HG03354 (cell line): Measurements from ENCODE around the gene DCLK2.
"Not testable (repeated sequence)": the region's sequence is repeated elsewhere in the genome, so short reads cannot be mapped to it uniquely, and the experiment has no call there.

Source experiments
- ATAC-seq: cut with Tn5 transposase; IDR thresholded peaks from one replicate; pipeline ENCODE4 v1.9.1; 2021; ENCODE audit warnings: mild to moderate bottlenecking; ENCODE audit not compliant: unreplicated experiment, poor library complexity, severe bottlenecking

DCLK2 gene

GRCh38 chr4:150142831-150143230, 64.6 kb downstream of the DCLK2 start:
- no peak for ATAC-seq

- no peak for ATAC-seq
These were observed 67.1 kb downstream of the DCLK2 start for GRCh38 chr4:150145090-150145945.

GRCh38 chr4:150145946-150146340, 67.7 kb downstream of the DCLK2 start:
- no peak for ATAC-seq

DNA sequence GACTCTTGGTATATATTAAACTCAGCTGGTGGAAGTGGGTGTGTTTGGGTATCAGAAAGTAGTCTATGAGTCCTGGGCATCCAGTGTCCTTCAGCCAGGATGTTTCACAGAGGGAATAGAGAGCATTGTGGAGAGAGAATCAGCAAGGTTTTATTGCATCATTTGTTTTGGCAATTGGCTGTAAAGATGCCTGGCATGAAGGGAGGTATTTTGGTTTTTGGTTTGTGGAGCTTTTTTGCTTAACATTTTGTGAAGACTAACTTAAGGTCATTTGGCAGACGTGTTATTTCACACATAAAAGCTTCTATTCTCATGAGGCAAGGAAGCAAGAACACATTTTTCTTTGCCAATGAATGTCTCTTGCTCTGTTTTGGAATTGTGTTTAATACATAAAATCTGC, 71.1 kb downstream of the DCLK2 start:
- ATAC-seq, result no peak

GRCh38 chr4:150150629-150151062, 72.4 kb downstream of the DCLK2 start:
- no peak for ATAC-seq

DNA sequence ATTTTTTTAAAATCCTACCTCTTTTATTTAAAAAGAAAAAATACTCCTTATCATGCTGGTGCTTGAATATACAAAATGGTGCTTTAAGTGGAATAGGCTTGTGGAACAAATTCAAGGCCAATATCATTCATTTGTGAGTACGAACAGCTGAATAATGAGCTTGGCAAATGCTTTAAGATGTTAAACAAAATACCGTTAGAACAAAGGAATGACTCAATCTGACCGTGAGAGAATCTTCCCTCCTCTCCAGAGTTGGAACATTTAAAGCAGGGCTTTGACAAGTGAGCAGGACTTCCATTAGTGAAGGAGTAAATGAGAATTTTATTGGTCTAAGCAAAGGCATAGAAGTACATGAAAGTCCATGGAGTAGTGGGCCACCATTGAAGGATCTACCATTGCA, 74.5 kb downstream of the DCLK2 start:
- no peak for ATAC-seq

DNA sequence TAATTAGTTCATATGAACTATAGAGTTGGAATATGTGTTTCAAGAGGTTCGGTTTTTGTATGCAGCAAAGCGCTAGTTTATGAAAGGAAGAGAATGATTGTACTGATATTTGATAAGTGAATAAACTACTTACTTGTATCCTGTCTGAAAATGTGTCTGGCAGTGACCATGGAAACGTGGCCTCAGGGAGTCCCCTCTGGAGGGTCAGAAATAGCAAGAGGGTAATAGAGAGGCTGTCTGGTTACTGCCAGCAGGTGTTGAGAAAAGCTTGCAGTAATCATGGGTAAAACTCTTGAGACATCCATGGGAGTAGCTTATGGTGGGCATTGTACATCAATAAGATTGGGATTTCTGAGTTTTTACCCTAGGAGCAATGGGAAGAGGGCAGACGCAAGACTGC, 77.1 kb downstream of the DCLK2 start:
- no peak for ATAC-seq

GRCh38 chr4:150156543-150156942, 78.3 kb downstream of the DCLK2 start:
- no peak for ATAC-seq

DNA sequence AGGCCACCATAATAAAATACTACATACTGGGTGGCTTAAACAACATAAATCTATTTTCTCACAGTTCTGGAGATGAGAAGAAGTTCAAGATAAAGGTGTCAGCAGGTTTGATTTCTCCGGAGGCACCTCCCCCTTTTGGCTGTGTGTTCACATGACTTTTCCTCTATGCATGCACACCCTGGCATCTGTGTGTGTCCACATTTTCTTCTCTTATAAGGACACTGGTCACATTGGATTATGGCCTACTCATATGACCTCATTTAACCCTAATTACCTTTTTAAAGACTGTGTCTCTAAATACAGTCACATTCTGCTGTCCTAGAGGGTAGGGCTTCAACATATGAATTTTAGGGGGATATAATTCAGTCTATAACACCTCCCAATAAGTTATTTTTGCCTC, 79.8 kb downstream of the DCLK2 start:
- ATAC-seq, result no peak

DNA sequence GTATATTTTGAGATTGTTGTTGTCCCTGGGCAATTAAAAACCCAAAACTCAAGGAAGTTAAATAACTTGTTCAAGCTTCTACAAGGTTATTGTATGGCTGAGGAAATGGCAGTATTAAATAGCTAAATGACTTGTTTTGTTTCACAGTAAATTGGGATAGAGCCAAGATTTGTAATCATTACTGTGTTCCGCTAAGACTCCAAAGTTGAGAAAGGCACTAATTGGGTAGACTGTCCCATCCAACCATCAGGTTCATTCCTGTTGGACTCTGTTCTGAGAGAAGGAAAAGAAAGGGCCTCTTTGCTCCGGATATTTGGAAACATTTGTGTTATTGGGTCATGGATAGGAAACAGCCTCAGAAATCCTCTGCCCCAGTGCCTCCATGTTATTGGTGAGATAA, 82.2 kb downstream of the DCLK2 start:
- ATAC-seq, result no peak

DNA sequence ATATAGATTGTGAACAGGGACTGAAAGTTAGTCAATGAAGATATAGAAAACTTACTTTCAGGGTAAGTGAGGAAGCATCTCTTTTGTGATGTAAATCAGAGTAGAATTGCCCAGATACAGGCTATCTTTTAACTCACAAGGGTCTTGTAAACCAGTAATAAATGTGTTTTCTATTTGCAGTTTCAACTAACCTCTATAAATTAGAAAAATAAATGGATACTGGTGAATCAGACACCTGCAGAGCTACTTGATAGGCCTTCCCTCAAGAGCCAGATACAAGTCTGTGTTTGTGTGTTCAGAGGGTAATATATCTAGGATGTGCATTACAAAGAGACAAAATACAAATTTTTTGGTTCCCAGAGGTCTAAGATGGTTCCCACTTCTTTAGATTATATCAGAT, 82.9 kb downstream of the DCLK2 start:
- ATAC-seq, result no peak

DNA sequence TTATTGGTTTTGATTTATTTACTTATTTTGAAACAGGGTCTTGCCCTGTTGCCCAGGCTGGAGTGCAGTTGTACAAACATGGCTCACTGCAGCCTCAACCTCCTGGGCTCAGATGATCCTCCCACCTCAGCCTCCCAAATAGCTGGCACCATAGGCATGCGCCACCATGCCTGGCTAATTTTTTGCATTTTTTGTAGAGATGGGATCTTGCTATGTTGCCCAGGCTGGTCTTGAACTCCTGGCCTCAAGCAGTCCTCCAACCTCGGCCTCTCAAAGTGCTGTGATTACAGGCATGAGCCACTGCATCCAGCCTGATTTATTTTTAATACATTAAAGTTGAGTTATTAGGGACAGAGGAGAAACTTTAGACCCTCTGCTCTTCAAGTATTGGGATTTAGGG, 83.8 kb downstream of the DCLK2 start:
- ATAC-seq, result not testable (repeated sequence)

DNA sequence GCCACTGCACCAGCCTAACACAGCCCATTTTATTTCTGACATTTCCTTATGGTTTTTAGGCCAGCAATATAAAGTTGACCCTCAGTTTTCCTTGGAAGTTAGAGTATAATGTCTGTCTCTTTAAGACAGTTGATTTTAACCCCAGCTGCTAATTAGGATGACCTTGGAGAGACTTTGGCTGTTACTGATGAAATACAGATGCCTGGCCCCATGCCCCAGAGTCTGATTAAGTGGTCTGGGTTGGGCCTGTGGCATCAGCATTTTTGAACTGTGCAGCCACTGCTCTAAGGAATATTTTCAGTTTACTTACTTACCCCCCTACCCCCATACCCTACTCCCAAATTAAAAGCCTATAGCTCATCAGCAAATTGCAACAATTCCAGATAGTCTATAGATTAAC, 85.8 kb downstream of the DCLK2 start:
- no peak for ATAC-seq

- ATAC-seq, result no peak
These were observed 86.8 kb downstream of the DCLK2 start for GRCh38 chr4:150164956-150165629.

DNA sequence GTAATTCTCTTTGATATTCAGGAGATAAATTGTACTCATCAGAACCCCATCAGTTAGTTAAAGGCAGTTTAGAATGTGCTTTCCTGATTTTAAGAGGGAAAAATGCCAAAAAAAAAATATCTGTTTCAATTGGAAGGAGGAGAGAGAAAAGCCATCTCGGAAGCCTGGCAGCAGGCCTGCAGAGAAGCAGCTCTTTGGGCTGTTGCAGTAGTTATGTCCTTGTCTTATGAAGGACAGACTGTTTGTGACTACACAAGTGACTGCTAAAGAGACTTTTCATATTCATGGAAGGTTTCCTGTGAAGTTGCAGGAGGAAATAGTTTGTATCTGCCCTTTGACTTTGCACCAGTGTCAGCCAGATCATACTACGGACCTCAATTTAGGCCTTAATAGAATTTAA, 88.8 kb downstream of the DCLK2 start:
- no peak for ATAC-seq

DNA sequence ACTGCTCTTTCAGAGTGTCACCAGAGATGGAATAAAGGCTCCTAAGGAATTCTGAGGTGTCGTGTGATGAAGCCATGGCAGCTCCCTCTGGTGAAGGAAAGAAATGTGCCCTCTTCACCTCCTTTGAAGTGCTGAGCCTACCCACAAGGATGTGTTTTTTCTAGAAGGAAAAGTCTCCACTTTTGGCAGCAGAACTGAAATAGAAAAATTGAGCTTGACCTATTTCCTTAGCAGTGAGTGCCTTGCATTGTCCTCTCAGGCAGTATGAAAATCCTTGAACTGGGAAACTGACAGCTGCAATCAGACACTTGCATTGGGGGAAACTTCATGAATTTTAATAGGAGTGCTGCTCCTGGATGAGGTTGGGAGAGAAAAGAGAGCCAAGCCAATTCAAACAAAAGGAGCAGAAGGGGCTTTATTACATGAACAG, 95.2 kb downstream of the DCLK2 start:
- ATAC-seq, result no peak

GRCh38 chr4:150173982-150174398, 95.7 kb downstream of the DCLK2 start:
- no peak for ATAC-seq

GRCh38 chr4:150176547-150176946, 98.3 kb downstream of the DCLK2 start:
- no peak for ATAC-seq

DNA sequence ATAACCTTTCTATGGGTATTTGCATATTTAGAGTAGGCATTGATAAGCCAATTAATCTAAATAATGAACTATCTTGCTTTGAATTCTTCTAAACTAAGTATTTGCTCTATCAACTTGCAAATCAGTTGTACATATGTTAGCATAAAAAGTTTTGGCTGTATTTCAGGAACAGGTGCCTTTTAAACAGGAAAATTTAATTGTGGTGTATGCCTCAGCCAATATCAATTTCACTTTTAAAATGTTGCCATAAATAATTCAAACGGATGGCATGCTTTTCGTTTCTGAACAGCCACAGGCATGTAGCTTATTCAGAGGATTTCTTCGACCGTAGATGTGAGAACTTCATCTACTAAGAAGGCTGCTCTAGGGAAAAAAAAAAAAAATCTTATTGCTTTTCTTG, 99.9 kb downstream of the DCLK2 start:
- no peak for ATAC-seq

GRCh38 chr4:150181536-150181935, 103.3 kb downstream of the DCLK2 start:
- no peak for ATAC-seq

DNA sequence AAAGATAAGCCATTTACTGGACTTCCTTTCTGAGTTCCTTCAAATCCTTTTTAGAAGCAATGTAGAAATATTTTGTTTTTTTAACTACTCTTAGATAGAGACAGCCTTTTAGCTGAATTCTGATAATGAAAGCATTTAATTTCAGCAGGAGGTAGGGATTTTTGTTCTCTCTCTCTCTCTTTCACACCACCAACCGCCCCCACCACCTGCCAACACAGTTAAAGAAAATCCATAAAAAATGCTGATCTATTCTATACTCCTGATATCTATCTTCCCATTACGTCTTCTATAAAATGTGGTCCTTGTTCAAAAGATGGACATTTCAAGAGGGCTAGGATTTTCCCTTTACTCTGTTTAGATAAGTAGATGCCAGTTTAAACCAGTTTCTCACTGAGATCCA, 104.5 kb downstream of the DCLK2 start:
- no peak for ATAC-seq
